SU-DHL-6 (cell line): ENCODE measurements around the gene SELENOT.

ENCODE experiments used
- H2AFZ ChIP-seq: fragments of 200-600 bp; sonication (generic); 2 replicates; pipeline ENCODE4 v1.6.1; 2014; ENCODE audit warnings: low read depth, mild to moderate bottlenecking, moderate library complexity, mixed read lengths, antibody characterized with exemption, low read length; ENCODE audit not compliant: severe bottlenecking
- H3F3A ChIP-seq: fragments of 200-600 bp; shearing (Covaris generic); 2 replicates; pipeline ENCODE4 v1.6.0; 2016; ENCODE audit warnings: antibody characterized with exemption, mild to moderate bottlenecking; ENCODE audit not compliant: insufficient read depth
- H3K27ac ChIP-seq: fragments of 200-600 bp; sonication (generic); 2 replicates; pipeline ENCODE4 v1.5.1; 2016; ENCODE audit warnings: low read depth, mild to moderate bottlenecking, low read length, moderate library complexity, mixed read lengths
- H3K27me3 ChIP-seq: fragments of 200-600 bp; sonication (generic), shearing (Covaris generic); 2 replicates; pipeline ENCODE4 v1.6.0; 2014; ENCODE audit warnings: mild to moderate bottlenecking, low read length
- H3K36me3 ChIP-seq: fragments of 200-600 bp; sonication (generic); 2 replicates; pipeline ENCODE4 v1.6.1; 2014; ENCODE audit warnings: mild to moderate bottlenecking, low read length, mixed read lengths
- H3K4me2 ChIP-seq: fragments of 300-600, 200-600 bp; shearing (Covaris generic), sonication (generic); 2 replicates; pipeline ENCODE4 v1.6.0; 2014; ENCODE audit warnings: low read length, low read depth, mild to moderate bottlenecking; ENCODE audit not compliant: poor library complexity, severe bottlenecking
- H3K4me3 ChIP-seq: fragments of 200-600 bp; sonication (generic); 2 replicates; pipeline ENCODE4 v1.5.1; 2014; ENCODE audit warnings: antibody characterized with exemption, low read length, mild to moderate bottlenecking, mixed read lengths; ENCODE audit not compliant: insufficient read depth, poor library complexity, severe bottlenecking
- H3K79me2 ChIP-seq: fragments of 200-600 bp; sonication (generic); 2 replicates; pipeline ENCODE4 v1.6.1; 2014; ENCODE audit warnings: mild to moderate bottlenecking, low read length, moderate library complexity; ENCODE audit not compliant: insufficient read depth
- H3K9ac ChIP-seq: fragments of 200-600 bp; sonication (generic); 2 replicates; pipeline ENCODE4 v1.7.0; 2014; ENCODE audit warnings: mild to moderate bottlenecking, low read length
- H3K9me2 ChIP-seq: fragments of 200-600 bp; sonication (generic); replicated peaks from 2 replicates; pipeline ENCODE4 v1.6.1; 2014; ENCODE audit warnings: low read length; ENCODE audit not compliant: insufficient read depth
- H3K9me3 ChIP-seq: fragments of 200-600 bp; sonication (generic); 2 replicates; pipeline ENCODE4 v1.6.1; 2014; ENCODE audit warnings: low read length, mixed read lengths; ENCODE audit not compliant: insufficient read depth
- H4K20me1 ChIP-seq: fragments of 200-600 bp; sonication (generic); 2 replicates; pipeline ENCODE4 v1.6.1; 2014; ENCODE audit warnings: low read depth, mild to moderate bottlenecking, antibody characterized with exemption, low read length, moderate library complexity, mixed read lengths
- EZH2phosphoT487 ChIP-seq: fragments of 200-600 bp; sonication (generic), shearing (Covaris generic); conservative IDR thresholded peaks from 2 replicates; pipeline ENCODE4 v1.6.1; 2018; ENCODE audit warnings: mild to moderate bottlenecking, antibody characterized with exemption, low read length, moderate library complexity, mixed read lengths
- TF ChIP-seq, protein P1 (sequence below): fragments of 200-600 bp; sonication (generic); IDR thresholded peaks from one replicate; pipeline ENCODE4 v1.5.1; 2017; ENCODE audit warnings: antibody characterized with exemption, mild to moderate bottlenecking, low read length, moderate library complexity; ENCODE audit not compliant: insufficient read depth, poor library complexity, severe bottlenecking

The SELENOT gene

DNA sequence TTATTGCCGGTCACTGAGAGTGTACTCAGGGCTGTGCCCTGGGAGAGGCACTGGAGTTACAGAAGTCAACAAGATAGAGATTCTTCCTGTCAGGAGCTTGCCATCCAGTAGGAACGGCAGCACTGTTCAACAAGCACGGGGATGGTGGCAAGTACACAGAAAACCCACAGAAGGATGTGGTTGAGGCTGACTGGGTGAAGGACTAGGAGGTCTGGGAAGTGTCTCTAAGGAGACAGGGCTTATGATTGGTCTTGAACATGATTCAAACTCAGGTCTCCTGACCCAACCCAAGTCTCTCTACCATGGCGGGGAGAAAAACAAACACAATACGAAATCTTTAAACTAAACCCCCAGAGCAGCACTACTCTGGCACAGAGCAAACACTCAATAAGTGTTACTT, 63.0 kb downstream of the SELENOT start:
- H3K9ac ChIP-seq, result no peak overlapping the region
- H2AFZ ChIP-seq, result no peak overlapping the region
- no peaks in the 10 kb centered on the region for H3K9me2 ChIP-seq
- no peaks in the 10 kb centered on the region for H3K79me2 ChIP-seq
- H4K20me1 ChIP-seq, result no peaks in the 10 kb centered on the region
- H3F3A ChIP-seq, result no peaks in the 10 kb centered on the region
- no peaks in the 10 kb centered on the region for H3K9me3 ChIP-seq
- no peak overlapping the region for H3K27ac ChIP-seq
- TF ChIP-seq EZH2phosphoT487, result no peak
- TF ChIP-seq, protein P1, sequence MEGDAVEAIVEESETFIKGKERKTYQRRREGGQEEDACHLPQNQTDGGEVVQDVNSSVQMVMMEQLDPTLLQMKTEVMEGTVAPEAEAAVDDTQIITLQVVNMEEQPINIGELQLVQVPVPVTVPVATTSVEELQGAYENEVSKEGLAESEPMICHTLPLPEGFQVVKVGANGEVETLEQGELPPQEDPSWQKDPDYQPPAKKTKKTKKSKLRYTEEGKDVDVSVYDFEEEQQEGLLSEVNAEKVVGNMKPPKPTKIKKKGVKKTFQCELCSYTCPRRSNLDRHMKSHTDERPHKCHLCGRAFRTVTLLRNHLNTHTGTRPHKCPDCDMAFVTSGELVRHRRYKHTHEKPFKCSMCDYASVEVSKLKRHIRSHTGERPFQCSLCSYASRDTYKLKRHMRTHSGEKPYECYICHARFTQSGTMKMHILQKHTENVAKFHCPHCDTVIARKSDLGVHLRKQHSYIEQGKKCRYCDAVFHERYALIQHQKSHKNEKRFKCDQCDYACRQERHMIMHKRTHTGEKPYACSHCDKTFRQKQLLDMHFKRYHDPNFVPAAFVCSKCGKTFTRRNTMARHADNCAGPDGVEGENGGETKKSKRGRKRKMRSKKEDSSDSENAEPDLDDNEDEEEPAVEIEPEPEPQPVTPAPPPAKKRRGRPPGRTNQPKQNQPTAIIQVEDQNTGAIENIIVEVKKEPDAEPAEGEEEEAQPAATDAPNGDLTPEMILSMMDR, result no peak
- no peak overlapping the region for H3K4me3 ChIP-seq
- no peak overlapping the region for H3K4me2 ChIP-seq
- H3K36me3 ChIP-seq, result no peaks in the 10 kb centered on the region
- no peaks in the 10 kb centered on the region for H3K27me3 ChIP-seq

DNA sequence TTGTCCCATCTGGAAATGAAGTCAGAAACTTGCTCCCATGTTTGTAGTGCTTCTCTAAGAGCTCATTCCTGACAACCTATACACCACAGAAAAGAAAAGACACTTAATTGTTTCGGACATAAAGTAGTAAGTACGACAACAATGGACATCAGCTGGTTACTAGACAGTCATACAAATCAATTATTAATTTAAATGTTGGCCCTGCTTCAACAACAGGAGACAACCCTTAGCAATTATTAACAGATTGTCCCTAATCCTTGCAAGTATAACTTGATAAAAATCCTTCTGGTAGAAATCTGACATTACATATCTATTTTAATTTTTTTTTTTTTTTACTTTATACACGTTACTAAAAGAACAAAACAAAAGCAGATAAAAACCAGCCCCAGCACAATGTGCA, 70.8 kb downstream of the SELENOT start:
- no peak overlapping the region for H3K27ac ChIP-seq

DNA sequence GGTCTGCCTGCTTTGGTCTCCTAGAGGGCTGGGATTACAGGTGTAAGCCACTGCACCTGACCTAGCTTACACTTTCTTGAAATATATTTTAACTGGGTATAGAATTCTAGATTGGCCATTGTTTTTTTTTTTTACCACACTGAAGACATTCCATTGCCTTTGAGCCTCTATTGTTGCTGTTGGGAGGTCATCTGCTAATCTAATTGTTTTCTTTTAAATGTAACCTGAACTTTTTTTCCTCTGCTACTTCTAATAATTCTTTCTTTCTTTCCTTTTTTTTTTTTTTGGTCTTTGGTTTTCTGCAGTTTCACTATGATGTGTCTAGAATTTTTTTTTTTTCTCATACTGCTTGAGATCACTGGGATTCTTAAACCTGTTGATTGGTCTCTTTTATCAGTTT, 72.5 kb downstream of the SELENOT start:
- TF ChIP-seq EZH2phosphoT487, result no peak
- TF ChIP-seq, protein P1, result no peak
- H3K9ac ChIP-seq, result no peak overlapping the region
- no peaks in the 10 kb centered on the region for H3K79me2 ChIP-seq
- 0 out of 2 replicates have a peak, but pooled peaks cover 5% of the 10 kb centered on the region for H3K36me3 ChIP-seq
- no peak overlapping the region for H2AFZ ChIP-seq
- peaks cover 11% of the 10 kb centered on the region; the same call in 1 of the 2 replicates for H3K9me3 ChIP-seq
- H3K27me3 ChIP-seq, result no peaks in the 10 kb centered on the region
- no peak overlapping the region for H3K27ac ChIP-seq
- no peaks in the 10 kb centered on the region for H3F3A ChIP-seq
- H3K4me3 ChIP-seq, result no peak overlapping the region
- H3K4me2 ChIP-seq, result no peak overlapping the region
- H3K9me2 ChIP-seq, result no peaks in the 10 kb centered on the region
- no peaks in the 10 kb centered on the region for H4K20me1 ChIP-seq

More for the DNA sequence above, 70.8 kb downstream of the SELENOT start:
- no peak overlapping the region for H3K4me3 ChIP-seq
- H3K9me2 ChIP-seq, result no peaks in the 10 kb centered on the region
- no peak overlapping the region for H3K4me2 ChIP-seq
- H4K20me1 ChIP-seq, result no peaks in the 10 kb centered on the region
- H3K79me2 ChIP-seq, result no peaks in the 10 kb centered on the region
- H3F3A ChIP-seq, result no peaks in the 10 kb centered on the region
- H3K36me3 ChIP-seq, result 0 out of 2 replicates have a peak, but pooled peaks cover 5% of the 10 kb centered on the region
- H3K9me3 ChIP-seq, result peaks cover 11% of the 10 kb centered on the region; the same call in 1 of the 2 replicates
- no peak overlapping the region for H3K9ac ChIP-seq
- no peak for TF ChIP-seq EZH2phosphoT487
- TF ChIP-seq, protein P1, result no peak
- H3K27me3 ChIP-seq, result no peaks in the 10 kb centered on the region
- H2AFZ ChIP-seq, result no peak overlapping the region
